Panc1 (cell line): ENCODE data around the gene CDH26. TPM values are rescaled to one million over a fixed set of nuclear protein-coding genes. Genes with fewer than 3 reads are reported as not detected.

Experiments
- ATAC-seq: fragments of 200-7000 bp; cut with Tn5 transposase; 2 replicates; pipeline ENCODE4 v1.9.1; 2020; ENCODE audit warnings: mild to moderate bottlenecking, moderate library complexity
- BruUV-seq: library from RNA; stranded (reverse); fragments of 400-500 nt; replicated peaks from 2 replicates; lab custom pipeline; 2021; lab: Mats Ljungman, UMichigan
- CTCF ChIA-PET: fragments of 300-600 bp; sonication (Branson Sonifier 250); formaldehyde crosslinking; loops from one replicate; lab custom pipeline; 2022; ENCODE audit warnings: antibody characterized with exemption; lab: Charles Lee
- POLR2A ChIA-PET: fragments of 300-600 bp; sonication (Branson Sonifier 250); formaldehyde crosslinking; loops from one replicate; lab custom pipeline; 2022; ENCODE audit warnings: antibody characterized with exemption; lab: Charles Lee
- DNase-seq: peaks from one replicate; pipeline ENCODE4 v3.0.0-alpha.2; 2010; ENCODE audit warnings: low read depth, low spot score
- H3K27ac ChIP-seq: 2 replicates; pipeline ENCODE4 v1.5.1; 2011; ENCODE audit warnings: mild to moderate bottlenecking, low read length, inconsistent platforms
- H3K27me3 ChIP-seq: fragments of 200-500 bp; sonication (Bioruptor generic); 2 replicates; pipeline ENCODE4 v1.6.0; 2014; ENCODE audit warnings: low read length, inconsistent platforms; ENCODE audit not compliant: control insufficient read depth, insufficient read depth
- H3K36me3 ChIP-seq: fragments of 200-500 bp; sonication (Bioruptor generic); 2 replicates; pipeline ENCODE4 v1.5.1; 2014; ENCODE audit warnings: inconsistent platforms, mild to moderate bottlenecking, low read length, moderate library complexity; ENCODE audit not compliant: control insufficient read depth, insufficient read depth
- H3K4me1 ChIP-seq: 2 replicates; pipeline ENCODE4 v1.5.1; 2011; ENCODE audit warnings: inconsistent platforms, mild to moderate bottlenecking, low read length, moderate library complexity; ENCODE audit not compliant: control insufficient read depth, insufficient read depth
- H3K4me3 ChIP-seq, 2 experiments: 2 replicates each; pipeline ENCODE4 v1.5.1; 2011 to 2012; ENCODE audit warnings: low read depth in 2 of 2, low read length in 2 of 2, mild to moderate bottlenecking in 2 of 2, inconsistent platforms in 1 of 2, moderate library complexity in 1 of 2
- H3K9me3 ChIP-seq: fragments of 200-500 bp; sonication (Bioruptor generic); 2 replicates; pipeline ENCODE4 v1.5.1; 2014; ENCODE audit warnings: low read depth, mild to moderate bottlenecking, inconsistent platforms, low read length, moderate library complexity; ENCODE audit not compliant: control insufficient read depth, insufficient read depth
- CTCF ChIP-seq: fragments of 450-650 bp; IDR thresholded peaks from 2 replicates; pipeline ENCODE4 v1.5.1; 2017; ENCODE audit warnings: mild to moderate bottlenecking
- POLR2AphosphoS5 ChIP-seq: IDR thresholded peaks from 2 replicates; pipeline ENCODE4 v1.6.1; 2012; ENCODE audit warnings: mild to moderate bottlenecking, low read depth, low read length, moderate library complexity
- SIN3A ChIP-seq: IDR thresholded peaks from 2 replicates; pipeline ENCODE4 v1.6.1; 2012; ENCODE audit warnings: low read depth, mild to moderate bottlenecking, low read length, moderate library complexity, borderline replicate concordance; ENCODE audit not compliant: insufficient read depth
- TCF7L2 ChIP-seq: IDR thresholded peaks from 2 replicates; pipeline ENCODE4 v1.6.1; 2011; ENCODE audit warnings: mild to moderate bottlenecking, low read depth, low read length, inconsistent platforms
- in situ Hi-C: cut with HindIII; loops from 2 replicates; pipeline ENCODE4 v1.10.0; 2016; ENCODE audit warnings: low sequenced_read_pairs, low pct_unique_long_range_greater_than_20kb
- intact Hi-C: fragments of 100-400 bp; cut with micrococcal nuclease; formaldehyde crosslinking; loops from one replicate; pipeline ENCODE4 v1.10.0; 2022; ENCODE audit not compliant: unreplicated experiment
- total RNA-seq: library from RNA; stranded (reverse); gene quantifications from one replicate; pipeline ENCODE4 v1.2.1, GENCODE V29; 2021; ENCODE audit not compliant: unreplicated experiment
- TF ChIP-seq, protein P1 (sequence below), 2 experiments: IDR thresholded peaks; 2 replicates each; pipeline ENCODE4 v1.6.1; 2011 to 2012; ENCODE audit warnings: low read depth in 2 of 2, control low read depth in 1 of 2, low read length in 1 of 2, mild to moderate bottlenecking in 1 of 2, moderate library complexity in 1 of 2; ENCODE audit not compliant: insufficient read depth in 1 of 2

The CDH26 gene
- total RNA-seq, 1 experiment from 2014 or later = 0.46 TPM

DNA sequence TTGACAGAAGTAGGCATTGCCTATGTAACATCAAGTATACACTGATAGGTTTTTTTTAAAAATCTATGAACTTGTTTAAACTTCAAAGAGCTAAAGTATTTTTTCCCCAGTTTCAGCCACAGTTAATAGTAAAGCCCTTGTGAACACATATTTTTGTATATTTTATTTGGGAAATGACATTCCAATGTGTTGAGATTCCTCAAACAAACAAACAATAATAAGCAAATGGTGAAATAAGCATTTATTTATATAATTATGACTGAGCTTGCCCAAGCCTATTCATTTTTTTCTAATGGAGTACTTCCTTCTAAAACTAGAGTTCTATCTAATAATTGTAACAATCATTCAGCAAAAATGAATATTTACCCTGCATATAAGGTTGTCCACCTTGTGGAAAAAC is 37.3 kb upstream of the CDH26 start:
- no peak for DNase-seq
- in situ Hi-C loops (no loop called here), intact Hi-C loops (no loop called here)
- ChIA-PET POLR2A (no interaction called here), CTCF (no interaction called here)
- H3K36me3 ChIP-seq = peaks cover 24% of the 10 kb centered on the region
- BruUV-seq = no TSS peak
- no peak overlapping the region for H3K4me3 ChIP-seq
- H3K27ac ChIP-seq = no peak overlapping the region
- no peaks in the 10 kb centered on the region for H3K27me3 ChIP-seq
- no peaks in the 10 kb centered on the region for H3K9me3 ChIP-seq
- TF ChIP-seq SIN3A = no peak
- TF ChIP-seq TCF7L2 = no peak
- no peak for TF ChIP-seq POLR2AphosphoS5
- TF ChIP-seq, protein P1, sequence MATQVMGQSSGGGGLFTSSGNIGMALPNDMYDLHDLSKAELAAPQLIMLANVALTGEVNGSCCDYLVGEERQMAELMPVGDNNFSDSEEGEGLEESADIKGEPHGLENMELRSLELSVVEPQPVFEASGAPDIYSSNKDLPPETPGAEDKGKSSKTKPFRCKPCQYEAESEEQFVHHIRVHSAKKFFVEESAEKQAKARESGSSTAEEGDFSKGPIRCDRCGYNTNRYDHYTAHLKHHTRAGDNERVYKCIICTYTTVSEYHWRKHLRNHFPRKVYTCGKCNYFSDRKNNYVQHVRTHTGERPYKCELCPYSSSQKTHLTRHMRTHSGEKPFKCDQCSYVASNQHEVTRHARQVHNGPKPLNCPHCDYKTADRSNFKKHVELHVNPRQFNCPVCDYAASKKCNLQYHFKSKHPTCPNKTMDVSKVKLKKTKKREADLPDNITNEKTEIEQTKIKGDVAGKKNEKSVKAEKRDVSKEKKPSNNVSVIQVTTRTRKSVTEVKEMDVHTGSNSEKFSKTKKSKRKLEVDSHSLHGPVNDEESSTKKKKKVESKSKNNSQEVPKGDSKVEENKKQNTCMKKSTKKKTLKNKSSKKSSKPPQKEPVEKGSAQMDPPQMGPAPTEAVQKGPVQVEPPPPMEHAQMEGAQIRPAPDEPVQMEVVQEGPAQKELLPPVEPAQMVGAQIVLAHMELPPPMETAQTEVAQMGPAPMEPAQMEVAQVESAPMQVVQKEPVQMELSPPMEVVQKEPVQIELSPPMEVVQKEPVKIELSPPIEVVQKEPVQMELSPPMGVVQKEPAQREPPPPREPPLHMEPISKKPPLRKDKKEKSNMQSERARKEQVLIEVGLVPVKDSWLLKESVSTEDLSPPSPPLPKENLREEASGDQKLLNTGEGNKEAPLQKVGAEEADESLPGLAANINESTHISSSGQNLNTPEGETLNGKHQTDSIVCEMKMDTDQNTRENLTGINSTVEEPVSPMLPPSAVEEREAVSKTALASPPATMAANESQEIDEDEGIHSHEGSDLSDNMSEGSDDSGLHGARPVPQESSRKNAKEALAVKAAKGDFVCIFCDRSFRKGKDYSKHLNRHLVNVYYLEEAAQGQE (IDR thresholded peaks at IDR 0.05; ENCODE audit: insufficient read depth in 1 of 2, low read depth in 2 of 2, low read length in 1 of 2) = no peak
- TF ChIP-seq CTCF = no peak
- peaks cover 14% of the 10 kb centered on the region for H3K4me1 ChIP-seq
- ATAC-seq = no peak

GRCh38 chr20:59923514-59923913 is 34.7 kb upstream of the CDH26 start:
- ATAC-seq (no peak), DNase-seq (no peak)
- H3K4me3 ChIP-seq = no peak overlapping the region
- POLR2A ChIA-PET = no interaction called here
- H3K9me3 ChIP-seq = no peaks in the 10 kb centered on the region
- H3K36me3 ChIP-seq = peaks cover 24% of the 10 kb centered on the region
- CTCF ChIA-PET = no interaction called here
- peaks cover 25% of the 10 kb centered on the region for H3K4me1 ChIP-seq
- no TSS peak for BruUV-seq
- H3K27ac ChIP-seq = no peak overlapping the region
- TF ChIP-seq CTCF = no peak
- no peak for TF ChIP-seq SIN3A
- no peak for TF ChIP-seq TCF7L2
- intact Hi-C loops (no loop called here), in situ Hi-C loops (no loop called here)
- no peaks in the 10 kb centered on the region for H3K27me3 ChIP-seq
